ENCODE data around the gene RBM15B. TPM values are rescaled to one million over a fixed set of nuclear protein-coding genes. Genes with fewer than 3 reads are reported as not detected.
"Not testable (repeated sequence)": the region's sequence is repeated elsewhere in the genome, so short reads cannot be mapped to it uniquely, and the experiment has no call there.

Gene RBM15B
- total and polyA plus RNA-seq, 9 of the 15 experiments (the other 6 are each of a cell fraction or from before 2014, with no cell fraction given): 1.8 to 21.0 (median 10.5) TPM

GRCh38 chr3:51362476-51362875 is 28.6 kb upstream of the RBM15B start:
- H3K4me3 ChIP-seq: no peak overlapping the region
- H3K9me3 ChIP-seq (replicated peaks; ENCODE audit: control insufficient read depth, insufficient read depth, low read depth, low read length): no peaks in the 10 kb centered on the region
- 3% methylated on average over 9 of the region's 9 CpGs for WGBS (ENCODE audit: insufficient coverage, low coverage, missing lambda C conversion rate)
- no peaks in the 10 kb centered on the region for H3K9me1 ChIP-seq (ENCODE audit: control insufficient read depth, insufficient read depth, low read length)
- ATAC-seq: no peak
- H2AFZ ChIP-seq (ENCODE audit: low read depth, low read length): no peak overlapping the region
- no TSS peak for BruUV-seq (replicated peaks)
- no peak for DNase-seq (ENCODE audit: extremely low read depth in 1 of 4, low spot score in 3 of 4)
- H3K79me2 ChIP-seq (ENCODE audit: control insufficient read depth, insufficient read depth, low read length): no peaks in the 10 kb centered on the region
- peaks cover 0 to 12% of the 10 kb centered on the region in 2 experiments; a peak in 2 of 5 replicates for H3K27me3 ChIP-seq (ENCODE audit: control insufficient read depth in 2 of 2, insufficient read depth in 2 of 2, low read length in 2 of 2)
- H3K9ac ChIP-seq (ENCODE audit: insufficient read depth in 1 of 2, low read depth in 2 of 2, low read length in 2 of 2): no peak overlapping the region; a peak in 1 of 4 replicates
- no peaks in the 10 kb centered on the region for H3K4me1 ChIP-seq (replicated peaks in 1 of 2; ENCODE audit: control insufficient read depth in 2 of 2, insufficient read depth in 2 of 2, low read length in 2 of 2)
- no peak for FAIRE-seq
- no peak overlapping the region for H3K27ac ChIP-seq (ENCODE audit: extremely low read depth, low read depth, low read length)
- TF ChIP-seq ZNF586 (CRISPR knock-in tag; conservative IDR thresholded peaks at IDR 0.05) (no peak), POU5F1 (IDR thresholded peaks at IDR 0.05; ENCODE audit: borderline replicate concordance, low read depth, low read length, partially characterized antibody) (no peak), MTA1 (IDR thresholded peaks at IDR 0.05; ENCODE audit: borderline replicate concordance) (no peak), ZBED1 (IDR thresholded peaks at IDR 0.05) (no peak), E2F3 (CRISPR knock-in tag; IDR thresholded peaks at IDR 0.05) (no peak), ZNF184 (CRISPR knock-in tag; IDR thresholded peaks at IDR 0.05) (no peak), IRF9 (tag; IDR thresholded peaks at IDR 0.05) (no peak), RCOR1 (IDR thresholded peaks at IDR 0.05; ENCODE audit: borderline replicate concordance in 1 of 2, low read depth in 2 of 2, low read length in 2 of 2) (no peak), KLF13 (tag; IDR thresholded peaks at IDR 0.05; ENCODE audit: borderline replicate concordance, low read depth) (no peak)
- no peak overlapping the region for H3K4me2 ChIP-seq (ENCODE audit: insufficient read depth, low read length)
- intact Hi-C loops (cut with micrococcal nuclease): no loop called here
- ChIA-PET CTCF (ENCODE audit: low intra/inter-chr PET ratio) (no interaction called here), POLR2A (no interaction called here)
- no peaks in the 10 kb centered on the region for H3K36me3 ChIP-seq (ENCODE audit: control insufficient read depth, insufficient read depth, low read length)
- in situ Hi-C loops (cut with MboI): no loop called here
- no peaks in the 10 kb centered on the region for H4K20me1 ChIP-seq (replicated peaks; ENCODE audit: control insufficient read depth, insufficient read depth, low read length)

- H3K4me1 ChIP-seq (replicated peaks in 1 of 2; ENCODE audit: control insufficient read depth in 2 of 2, insufficient read depth in 2 of 2, low read length in 2 of 2); in situ Hi-C loops (cut with MboI); H2AFZ ChIP-seq (ENCODE audit: low read depth, low read length); H3K79me2 ChIP-seq (ENCODE audit: control insufficient read depth, insufficient read depth, low read length); intact Hi-C loops (cut with micrococcal nuclease); H3K36me3 ChIP-seq (ENCODE audit: control insufficient read depth, insufficient read depth, low read length); CTCF ChIA-PET (ENCODE audit: low intra/inter-chr PET ratio); H3K27me3 ChIP-seq (ENCODE audit: control insufficient read depth in 2 of 2, insufficient read depth in 2 of 2, low read length in 2 of 2); DNase-seq (ENCODE audit: extremely low read depth in 1 of 4, low spot score in 3 of 4); H3K9me3 ChIP-seq (replicated peaks; ENCODE audit: control insufficient read depth, insufficient read depth, low read depth, low read length); H3K4me3 ChIP-seq; H3K9me1 ChIP-seq (ENCODE audit: control insufficient read depth, insufficient read depth, low read length); H3K4me2 ChIP-seq (ENCODE audit: insufficient read depth, low read length); H4K20me1 ChIP-seq (replicated peaks; ENCODE audit: control insufficient read depth, insufficient read depth, low read length); POLR2A ChIA-PET; ATAC-seq; FAIRE-seq; H3K27ac ChIP-seq (ENCODE audit: extremely low read depth, low read depth, low read length); H3K9ac ChIP-seq (ENCODE audit: insufficient read depth in 1 of 2, low read depth in 2 of 2, low read length in 2 of 2); BruUV-seq (replicated peaks): not testable (repeated sequence)
- WGBS (ENCODE audit: insufficient coverage, low coverage, missing lambda C conversion rate): 0% methylated on average over 6 of the region's 8 CpGs
Observed at GRCh38 chr3:51368276-51368675, 22.8 kb upstream of the RBM15B start.

All from K562 (cell line).